DND-41 (cell line): ENCODE results near the gene SUMO4.

ENCODE experiments used
- ATAC-seq: fragments of 200-7000 bp; cut with Tn5 transposase; 3 replicates; pipeline ENCODE4 v1.9.1; 2021; ENCODE audit warnings: low read depth; ENCODE audit not compliant: insufficient read depth
- DNase-seq: peaks from one replicate; pipeline ENCODE4 v3.0.0-alpha.2; 2020
- H2AFZ ChIP-seq: 2 replicates; pipeline ENCODE4 v1.6.0; 2012; ENCODE audit warnings: low read depth, low read length
- H3K27ac ChIP-seq: 2 replicates; pipeline ENCODE4 v1.5.1; 2012; ENCODE audit warnings: low read length, inconsistent platforms
- H3K27me3 ChIP-seq: fragments of 200-600 bp; sonication (generic); 2 replicates; pipeline ENCODE4 v1.6.0; 2012; ENCODE audit warnings: low read length, mild to moderate bottlenecking, inconsistent platforms; ENCODE audit not compliant: insufficient read depth, poor library complexity
- H3K36me3 ChIP-seq: 2 replicates; pipeline ENCODE4 v1.5.1; 2012; ENCODE audit warnings: low read length, inconsistent platforms; ENCODE audit not compliant: insufficient read depth
- H3K4me1 ChIP-seq: 2 replicates; pipeline ENCODE4 v1.5.1; 2012; ENCODE audit warnings: mild to moderate bottlenecking, low read length; ENCODE audit not compliant: insufficient read depth
- H3K4me2 ChIP-seq: 2 replicates; pipeline ENCODE4 v1.6.0; 2012; ENCODE audit warnings: mild to moderate bottlenecking, moderate library complexity, low read length, inconsistent platforms; ENCODE audit not compliant: insufficient read depth
- H3K4me3 ChIP-seq, 2 experiments: fragments of 200-600 bp in 1 of 2; shearing (Covaris generic) in 1 of 2; 2 replicates each; pipeline ENCODE4 v1.5.1; 2012 to 2016; ENCODE audit warnings: inconsistent platforms in 2 of 2, low read length in 2 of 2, mild to moderate bottlenecking in 2 of 2, low read depth in 1 of 2, moderate library complexity in 1 of 2
- H3K79me2 ChIP-seq: 2 replicates; pipeline ENCODE4 v1.6.0; 2012; ENCODE audit warnings: low read length, inconsistent platforms; ENCODE audit not compliant: insufficient read depth
- H3K9ac ChIP-seq: 2 replicates; pipeline ENCODE4 v1.6.0; 2012; ENCODE audit warnings: low read depth, mild to moderate bottlenecking, inconsistent platforms, low read length, moderate library complexity
- H3K9me3 ChIP-seq: 2 replicates; pipeline ENCODE4 v1.5.1; 2012; ENCODE audit warnings: low read length, moderate library complexity, mild to moderate bottlenecking, inconsistent platforms; ENCODE audit not compliant: insufficient read depth, severe bottlenecking
- H4K20me1 ChIP-seq: 2 replicates; pipeline ENCODE4 v1.6.0; 2012; ENCODE audit warnings: low read length; ENCODE audit not compliant: insufficient read depth
- EZH2 ChIP-seq: IDR thresholded peaks from 3 replicates; pipeline ENCODE4 v1.6.1; 2012; ENCODE audit warnings: borderline replicate concordance, low read depth, mild to moderate bottlenecking, moderate library complexity, low read length, inconsistent platforms; ENCODE audit not compliant: severe bottlenecking
- TF ChIP-seq, protein P1 (sequence below): IDR thresholded peaks from 2 replicates; pipeline ENCODE4 v1.5.1; 2012; ENCODE audit warnings: borderline replicate concordance, low read length, moderate library complexity, mild to moderate bottlenecking; ENCODE audit not compliant: poor library complexity, severe bottlenecking; ENCODE audit errors: extremely low read depth

The SUMO4 gene

DNA sequence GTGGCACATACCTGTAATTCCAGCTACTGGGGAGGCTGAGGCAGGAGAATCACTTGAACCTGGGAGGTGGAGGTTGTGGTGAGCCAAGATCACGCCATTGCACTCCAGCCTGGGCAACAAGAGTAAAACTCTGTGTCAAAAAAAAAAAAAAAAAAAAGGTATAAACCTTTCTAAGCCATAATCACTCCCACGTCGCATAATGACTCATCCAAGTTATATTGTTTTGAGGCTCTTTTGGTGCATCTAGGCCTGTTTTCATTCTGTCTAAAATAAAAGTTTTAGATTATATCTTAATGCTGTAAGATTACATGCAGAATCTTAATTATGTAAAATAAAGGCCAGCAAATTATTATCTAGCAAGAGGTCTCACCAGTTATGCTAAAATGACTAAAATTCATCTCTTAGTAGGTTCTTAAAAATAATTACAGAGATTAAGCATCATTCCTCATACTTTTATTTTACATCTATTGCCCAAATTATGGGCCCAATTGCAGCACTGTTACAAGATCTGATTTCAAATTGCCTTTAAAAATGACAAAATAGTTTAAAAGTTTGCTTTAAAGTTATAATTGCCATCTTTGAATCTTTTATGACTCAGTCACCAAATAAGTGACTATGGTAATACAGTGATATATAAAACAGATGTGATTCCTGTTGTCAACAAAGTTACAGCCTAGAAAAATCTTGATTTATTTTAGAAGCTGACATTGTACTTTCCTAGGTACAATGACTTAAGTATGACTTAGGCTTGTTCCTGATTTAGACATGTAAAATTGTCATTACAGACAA, 10.4 kb upstream of the SUMO4 start:
- peaks cover 9% of the 10 kb centered on the region; the same call in 1 of the 2 replicates for H4K20me1 ChIP-seq
- DNase-seq = no peak
- no peak for TF ChIP-seq EZH2
- TF ChIP-seq, protein P1, sequence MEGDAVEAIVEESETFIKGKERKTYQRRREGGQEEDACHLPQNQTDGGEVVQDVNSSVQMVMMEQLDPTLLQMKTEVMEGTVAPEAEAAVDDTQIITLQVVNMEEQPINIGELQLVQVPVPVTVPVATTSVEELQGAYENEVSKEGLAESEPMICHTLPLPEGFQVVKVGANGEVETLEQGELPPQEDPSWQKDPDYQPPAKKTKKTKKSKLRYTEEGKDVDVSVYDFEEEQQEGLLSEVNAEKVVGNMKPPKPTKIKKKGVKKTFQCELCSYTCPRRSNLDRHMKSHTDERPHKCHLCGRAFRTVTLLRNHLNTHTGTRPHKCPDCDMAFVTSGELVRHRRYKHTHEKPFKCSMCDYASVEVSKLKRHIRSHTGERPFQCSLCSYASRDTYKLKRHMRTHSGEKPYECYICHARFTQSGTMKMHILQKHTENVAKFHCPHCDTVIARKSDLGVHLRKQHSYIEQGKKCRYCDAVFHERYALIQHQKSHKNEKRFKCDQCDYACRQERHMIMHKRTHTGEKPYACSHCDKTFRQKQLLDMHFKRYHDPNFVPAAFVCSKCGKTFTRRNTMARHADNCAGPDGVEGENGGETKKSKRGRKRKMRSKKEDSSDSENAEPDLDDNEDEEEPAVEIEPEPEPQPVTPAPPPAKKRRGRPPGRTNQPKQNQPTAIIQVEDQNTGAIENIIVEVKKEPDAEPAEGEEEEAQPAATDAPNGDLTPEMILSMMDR = no peak
- H3K9me3 ChIP-seq = no peaks in the 10 kb centered on the region
- peaks cover 90% of the 10 kb centered on the region for H3K79me2 ChIP-seq
- no peak overlapping the region for H3K9ac ChIP-seq
- no peaks in the 10 kb centered on the region for H3K27me3 ChIP-seq
- peaks cover 23% of the 10 kb centered on the region for H3K4me1 ChIP-seq
- H3K4me3 ChIP-seq = no peak overlapping the region
- no peak overlapping the region for H2AFZ ChIP-seq
- no peak overlapping the region for H3K4me2 ChIP-seq
- H3K27ac ChIP-seq = no peak overlapping the region
- ATAC-seq = no peak
- peaks cover 42% of the 10 kb centered on the region for H3K36me3 ChIP-seq

DNA sequence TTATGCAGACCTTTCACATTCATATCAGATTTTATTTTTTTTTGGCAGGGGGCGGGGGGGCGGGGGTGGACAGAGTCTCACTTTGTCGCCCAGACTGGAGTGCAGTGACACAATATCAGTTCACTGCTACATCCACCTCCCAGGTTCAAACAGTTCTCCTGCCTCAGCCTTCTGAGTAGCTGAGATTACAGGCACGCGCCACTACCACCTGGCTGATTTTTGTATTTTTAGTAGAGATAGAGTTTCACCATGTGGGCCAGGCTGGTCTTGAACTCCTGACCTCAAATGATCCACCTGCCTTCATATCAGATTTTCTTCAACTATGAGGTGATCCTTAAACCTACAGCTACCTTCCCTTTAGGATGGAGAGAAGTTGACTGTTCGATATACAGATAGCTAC, 8.0 kb upstream of the SUMO4 start:
- H3K4me1 ChIP-seq = peaks cover 8% of the 10 kb centered on the region
- no peak overlapping the region for H3K4me2 ChIP-seq
- no peak for DNase-seq
- no peak overlapping the region for H2AFZ ChIP-seq
- H4K20me1 ChIP-seq = peaks cover 12% of the 10 kb centered on the region
- peaks cover 91% of the 10 kb centered on the region for H3K79me2 ChIP-seq
- TF ChIP-seq, protein P1 = no peak
- TF ChIP-seq EZH2 = no peak
- H3K36me3 ChIP-seq = peaks cover 57% of the 10 kb centered on the region
- no peak for ATAC-seq
- no peaks in the 10 kb centered on the region for H3K9me3 ChIP-seq
- H3K27ac ChIP-seq = no peak overlapping the region
- no peak overlapping the region for H3K9ac ChIP-seq
- no peaks in the 10 kb centered on the region for H3K27me3 ChIP-seq
- no peak overlapping the region for H3K4me3 ChIP-seq

DNA sequence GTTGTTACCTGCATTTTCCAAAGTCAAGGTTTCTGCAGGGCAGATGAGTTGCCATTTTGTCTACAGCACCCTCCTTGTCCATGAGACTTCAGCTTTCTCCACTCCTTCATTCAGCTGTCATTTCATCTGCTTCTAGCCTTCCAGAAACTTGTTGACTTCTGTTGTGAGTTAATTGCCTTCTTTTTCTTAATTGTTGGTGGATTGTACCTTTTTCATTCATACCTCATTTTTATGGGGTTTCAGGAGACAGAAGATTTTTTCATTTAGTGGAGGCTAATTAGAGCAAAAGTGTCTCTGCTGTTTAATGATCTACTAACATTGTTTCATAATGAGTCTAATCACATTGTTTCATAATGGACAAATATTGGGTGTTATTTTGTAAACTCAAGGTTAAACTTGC, 7.5 kb upstream of the SUMO4 start:
- Histone ChIP-seq H3K4me2 (no peak overlapping the region), H3K9ac (no peak overlapping the region), H3K27ac (0 out of 2 replicates have a peak overlapping the region, but pooled peaks have one; percentile 33), H3K4me1 (peaks cover 8% of the 10 kb centered on the region), H2AFZ (no peak overlapping the region), H4K20me1 (peaks cover 12% of the 10 kb centered on the region), H3K27me3 (no peaks in the 10 kb centered on the region), H3K9me3 (no peaks in the 10 kb centered on the region), H3K4me3 (no peak overlapping the region), H3K36me3 (peaks cover 57% of the 10 kb centered on the region), H3K79me2 (peaks cover 86% of the 10 kb centered on the region)
- no peak for ATAC-seq
- TF ChIP-seq, protein P1 = no peak
- no peak for TF ChIP-seq EZH2
- no peak for DNase-seq
